Activated T-cell treated with anti-CD3 and anti-CD28 coated beads, Interleukin-2, amount 50 U/mL, for 1 hour (primary cell): ENCODE data around the gene YTHDC2.
"Not testable (repeated sequence)": the region's sequence is repeated elsewhere in the genome, so short reads cannot be mapped to it uniquely, and the experiment has no call there.

ENCODE experiments used
- DNase-seq: peaks from one replicate; pipeline ENCODE4 v3.0.0-alpha.2; 2020

The YTHDC2 gene

GRCh38 chr5:113520899-113521298 lies 7.4 kb downstream of the YTHDC2 start:
- no peak for DNase-seq

- DNase-seq, result no peak
These were observed 9.7 kb downstream of the YTHDC2 start for GRCh38 chr5:113523168-113523567.

- DNase-seq, result no peak
These were observed 11.4 kb downstream of the YTHDC2 start for GRCh38 chr5:113524927-113525326.

GRCh38 chr5:113526421-113526820 lies 12.9 kb downstream of the YTHDC2 start:
- DNase-seq, result no peak

GRCh38 chr5:113527746-113528145 lies 14.3 kb downstream of the YTHDC2 start:
- no peak for DNase-seq

- no peak for DNase-seq
These were observed 18.1 kb downstream of the YTHDC2 start for GRCh38 chr5:113531481-113532159.

- DNase-seq, result no peak
These were observed 24.8 kb downstream of the YTHDC2 start for GRCh38 chr5:113538313-113538712.

GRCh38 chr5:113546703-113547183 lies 33.2 kb downstream of the YTHDC2 start:
- no peak for DNase-seq

GRCh38 chr5:113548396-113548795 lies 34.9 kb downstream of the YTHDC2 start:
- no peak for DNase-seq

- DNase-seq, result no peak
These were observed 38.6 kb downstream of the YTHDC2 start for GRCh38 chr5:113552137-113552536.

- DNase-seq, result no peak
These were observed 39.1 kb downstream of the YTHDC2 start for GRCh38 chr5:113552620-113553019.

- DNase-seq, result no peak
These were observed 49.4 kb downstream of the YTHDC2 start for GRCh38 chr5:113562828-113563400.

GRCh38 chr5:113569396-113569795 lies 55.9 kb downstream of the YTHDC2 start:
- no peak for DNase-seq

GRCh38 chr5:113572716-113573115 lies 59.2 kb downstream of the YTHDC2 start:
- no peak for DNase-seq

GRCh38 chr5:113574417-113574816 lies 60.9 kb downstream of the YTHDC2 start:
- DNase-seq, result no peak

- DNase-seq, result no peak
These were observed 61.6 kb downstream of the YTHDC2 start for GRCh38 chr5:113575074-113575473.

- DNase-seq, result no peak
These were observed 64.6 kb downstream of the YTHDC2 start for GRCh38 chr5:113578091-113578490.

GRCh38 chr5:113581388-113581787 lies 67.9 kb downstream of the YTHDC2 start:
- no peak for DNase-seq

GRCh38 chr5:113598150-113598549 lies 84.7 kb downstream of the YTHDC2 start:
- DNase-seq, result no peak

- no peak for DNase-seq
These were observed 85.4 kb downstream of the YTHDC2 start for GRCh38 chr5:113598926-113599325.

- no peak for DNase-seq
These were observed 86.9 kb downstream of the YTHDC2 start for GRCh38 chr5:113600255-113600905.

- DNase-seq, result no peak
These were observed 87.9 kb downstream of the YTHDC2 start for GRCh38 chr5:113601423-113601822.

GRCh38 chr5:113603246-113603645 lies 89.8 kb downstream of the YTHDC2 start:
- DNase-seq, result not testable (repeated sequence)
